ENCODE measurements around the gene TRIM16.

TRIM16 gene

DNA sequence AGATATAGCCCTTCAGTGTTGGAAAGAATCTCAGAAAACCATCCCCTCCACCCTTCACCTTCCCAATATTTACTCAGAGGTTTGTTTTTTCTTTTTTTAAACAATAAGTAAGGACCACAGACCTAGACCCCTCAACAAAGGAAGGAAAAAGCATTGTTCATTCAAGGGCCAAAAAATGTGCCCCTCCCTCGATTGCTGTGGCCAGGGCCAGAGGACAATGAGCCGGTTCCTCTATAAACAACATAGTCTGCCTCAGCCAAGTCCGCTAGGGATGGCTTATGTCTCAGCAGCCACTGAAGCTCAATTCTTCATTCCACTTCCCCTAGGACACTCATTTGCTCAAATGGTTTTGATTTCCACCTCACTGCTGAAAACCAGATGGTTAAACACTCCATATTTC, 24.0 kb downstream of the TRIM16 start:
- Histone ChIP-seq H3F3A (ENCODE audit: insufficient read depth, low read length) (no peaks in the 10 kb centered on the region), H3K79me2 (ENCODE audit: low read length) (no peaks in the 10 kb centered on the region), H3K27ac (ENCODE audit: low read length) (no peak overlapping the region), H3K4me2 (ENCODE audit: low read depth, low read length) (no peak overlapping the region), H3K9ac (ENCODE audit: low read length) (no peak overlapping the region), H3K9me2 (replicated peaks; ENCODE audit: insufficient read depth, low read length) (no peaks in the 10 kb centered on the region), H3K27me3 (replicated peaks; ENCODE audit: insufficient read depth, low read length) (no peaks in the 10 kb centered on the region), H2AFZ (ENCODE audit: low read length) (no peak overlapping the region), H3K9me3 (replicated peaks; ENCODE audit: insufficient read depth, low read length) (no peaks in the 10 kb centered on the region), H4K20me1 (ENCODE audit: insufficient read depth, low read length) (no peaks in the 10 kb centered on the region), H3K36me3 (replicated peaks; ENCODE audit: insufficient read depth, low read length) (no peaks in the 10 kb centered on the region), H3K4me3 (ENCODE audit: low read length) (no peak overlapping the region), H3K4me1 (ENCODE audit: low read length) (no peaks in the 10 kb centered on the region)
- no peak for DNase-seq
- TF ChIP-seq EZH2 (optimal IDR thresholded peaks at IDR 0.05; ENCODE audit: low read depth, low read length): no peak
- no peak for TF ChIP-seq CTCF (IDR thresholded peaks at IDR 0.05; ENCODE audit: low read length)
- no peak for TF ChIP-seq EZH2phosphoT487 (IDR thresholded peaks at IDR 0.05; ENCODE audit: low read length)

DNA sequence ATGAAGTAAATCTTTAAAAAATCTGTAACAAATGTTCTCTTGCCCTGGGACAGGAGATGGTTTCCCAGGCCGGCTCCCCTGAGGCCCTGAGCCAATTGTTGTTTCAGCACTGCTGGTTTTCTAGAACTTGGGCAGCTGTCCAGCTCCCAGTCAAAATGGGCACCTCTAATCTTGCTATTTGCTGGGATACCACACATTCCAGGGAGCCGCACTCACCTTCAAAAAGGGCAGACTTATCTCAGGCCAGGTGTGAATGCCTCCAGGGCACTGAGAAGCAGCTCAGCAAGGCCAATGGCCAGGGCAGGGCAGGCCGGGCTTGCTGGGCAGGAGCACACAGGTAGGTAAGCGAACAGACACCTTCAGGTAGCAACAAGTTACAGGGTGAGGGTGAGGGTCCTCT, 24.4 kb downstream of the TRIM16 start:
- no peaks in the 10 kb centered on the region for H3K27me3 ChIP-seq (replicated peaks; ENCODE audit: insufficient read depth, low read length)
- no peaks in the 10 kb centered on the region for H4K20me1 ChIP-seq (ENCODE audit: insufficient read depth, low read length)
- no peaks in the 10 kb centered on the region for H3K4me1 ChIP-seq (ENCODE audit: low read length)
- DNase-seq: no peak
- H3K9ac ChIP-seq (ENCODE audit: low read length): no peak overlapping the region
- H3K4me2 ChIP-seq (ENCODE audit: low read depth, low read length): no peak overlapping the region
- H3K36me3 ChIP-seq (replicated peaks; ENCODE audit: insufficient read depth, low read length): no peaks in the 10 kb centered on the region
- H3K4me3 ChIP-seq (ENCODE audit: low read length): no peak overlapping the region
- no peaks in the 10 kb centered on the region for H3K9me3 ChIP-seq (replicated peaks; ENCODE audit: insufficient read depth, low read length)
- H2AFZ ChIP-seq (ENCODE audit: low read length): no peak overlapping the region
- no peak for TF ChIP-seq CTCF (IDR thresholded peaks at IDR 0.05; ENCODE audit: low read length)
- H3K27ac ChIP-seq (ENCODE audit: low read length): no peak overlapping the region
- H3K9me2 ChIP-seq (replicated peaks; ENCODE audit: insufficient read depth, low read length): no peaks in the 10 kb centered on the region
- H3F3A ChIP-seq (ENCODE audit: insufficient read depth, low read length): no peaks in the 10 kb centered on the region
- H3K79me2 ChIP-seq (ENCODE audit: low read length): no peaks in the 10 kb centered on the region

GRCh38 chr17:15659236-15659635, 24.9 kb downstream of the TRIM16 start:
- H2AFZ ChIP-seq (ENCODE audit: low read length): no peak overlapping the region
- H3K4me3 ChIP-seq (ENCODE audit: low read length): no peak overlapping the region
- no peaks in the 10 kb centered on the region for H3K9me3 ChIP-seq (replicated peaks; ENCODE audit: insufficient read depth, low read length)
- H3K9ac ChIP-seq (ENCODE audit: low read length): no peak overlapping the region
- no peak overlapping the region for H3K27ac ChIP-seq (ENCODE audit: low read length)
- no peaks in the 10 kb centered on the region for H3K36me3 ChIP-seq (replicated peaks; ENCODE audit: insufficient read depth, low read length)
- DNase-seq: no peak
- H3K79me2 ChIP-seq (ENCODE audit: low read length): no peaks in the 10 kb centered on the region
- H3K4me2 ChIP-seq (ENCODE audit: low read depth, low read length): no peak overlapping the region
- H4K20me1 ChIP-seq (ENCODE audit: insufficient read depth, low read length): no peaks in the 10 kb centered on the region
- no peaks in the 10 kb centered on the region for H3K4me1 ChIP-seq (ENCODE audit: low read length)
- no peaks in the 10 kb centered on the region for H3K9me2 ChIP-seq (replicated peaks; ENCODE audit: insufficient read depth, low read length)
- no peaks in the 10 kb centered on the region for H3F3A ChIP-seq (ENCODE audit: insufficient read depth, low read length)
- no peaks in the 10 kb centered on the region for H3K27me3 ChIP-seq (replicated peaks; ENCODE audit: insufficient read depth, low read length)
- TF ChIP-seq EZH2phosphoT487 (IDR thresholded peaks at IDR 0.05; ENCODE audit: low read length): no peak
- no peak for TF ChIP-seq CTCF (IDR thresholded peaks at IDR 0.05; ENCODE audit: low read length)
- no peak for TF ChIP-seq EZH2 (optimal IDR thresholded peaks at IDR 0.05; ENCODE audit: low read depth, low read length)

GRCh38 chr17:15658296-15658695, 25.8 kb downstream of the TRIM16 start:
- no peaks in the 10 kb centered on the region for H3F3A ChIP-seq (ENCODE audit: insufficient read depth, low read length)
- no peaks in the 10 kb centered on the region for H4K20me1 ChIP-seq (ENCODE audit: insufficient read depth, low read length)
- H3K4me3 ChIP-seq (ENCODE audit: low read length): no peak overlapping the region
- no peak for DNase-seq
- no peaks in the 10 kb centered on the region for H3K27me3 ChIP-seq (replicated peaks; ENCODE audit: insufficient read depth, low read length)
- no peak for TF ChIP-seq EZH2 (optimal IDR thresholded peaks at IDR 0.05; ENCODE audit: low read depth, low read length)
- H3K4me2 ChIP-seq (ENCODE audit: low read depth, low read length): no peak overlapping the region
- H3K9me2 ChIP-seq (replicated peaks; ENCODE audit: insufficient read depth, low read length): no peaks in the 10 kb centered on the region
- no peaks in the 10 kb centered on the region for H3K79me2 ChIP-seq (ENCODE audit: low read length)
- no peak overlapping the region for H3K27ac ChIP-seq (ENCODE audit: low read length)
- no peaks in the 10 kb centered on the region for H3K36me3 ChIP-seq (replicated peaks; ENCODE audit: insufficient read depth, low read length)
- H3K9ac ChIP-seq (ENCODE audit: low read length): no peak overlapping the region
- no peaks in the 10 kb centered on the region for H3K9me3 ChIP-seq (replicated peaks; ENCODE audit: insufficient read depth, low read length)
- no peak overlapping the region for H2AFZ ChIP-seq (ENCODE audit: low read length)
- no peaks in the 10 kb centered on the region for H3K4me1 ChIP-seq (ENCODE audit: low read length)
